SK-N-SH (cell line): ENCODE measurements around the gene TM2D1. TPM values are rescaled to one million over a fixed set of nuclear protein-coding genes. Genes with fewer than 3 reads are reported as not detected.

Experiments
- CTCF ChIA-PET: fragments of 300-600, 350-600 bp; formaldehyde crosslinking; extraction: SDS; loops from one replicate; lab custom pipeline; 2021; lab: Yijun Ruan, JAX
- POLR2A ChIA-PET: fragments of 350-600 bp; sonication (Branson Sonifier 250); formaldehyde crosslinking; extraction: SDS; loops from one replicate; lab custom pipeline; 2020; ENCODE audit warnings: antibody characterized with exemption, inconsistent platforms; lab: Yijun Ruan, JAX
- DNase-seq: peaks from one replicate; pipeline ENCODE4 v3.0.0; 2012
- H2AFZ ChIP-seq: fragments of 200-600 bp; sonication (generic); 2 replicates; pipeline ENCODE4 v1.8.1; 2016; ENCODE audit warnings: antibody characterized with exemption, mild to moderate bottlenecking, low read depth
- H3F3A ChIP-seq: fragments of 200-600 bp; sonication (generic); replicated peaks from 2 replicates; pipeline ENCODE3; 2016; ENCODE audit warnings: antibody characterized with exemption, mild to moderate bottlenecking; ENCODE audit not compliant: insufficient read depth
- H3K27ac ChIP-seq, 2 experiments: fragments of 200-500 bp in 1 of 2; fragments of 200-600 bp in 1 of 2; sonication (Bioruptor generic) in 1 of 2; sonication (generic), shearing (Covaris generic) in 1 of 2; 2 replicates each; pipeline versions ENCODE4 v1.5.1 to v1.6.1; 2014 to 2016; ENCODE audit warnings: low read depth in 2 of 2, inconsistent platforms in 1 of 2, low read length in 1 of 2, mild to moderate bottlenecking in 1 of 2, mixed read lengths in 1 of 2
- H3K27me3 ChIP-seq: fragments of 200-600 bp; sonication (generic), shearing (Covaris generic); 2 replicates; pipeline ENCODE4 v1.6.1; 2016; ENCODE audit warnings: mixed run types; ENCODE audit not compliant: insufficient read depth
- H3K36me3 ChIP-seq, 2 experiments: fragments of 200-500 bp in 1 of 2; fragments of 200-600 bp in 1 of 2; sonication (Bioruptor generic) in 1 of 2; sonication (generic) in 1 of 2; replicated peaks in 1 of 2; 2 replicates each; pipeline versions ENCODE3 to v1.5.1; 2014 to 2016; ENCODE audit warnings: low read length in 1 of 2, mild to moderate bottlenecking in 1 of 2; ENCODE audit not compliant: insufficient read depth in 2 of 2, control insufficient read depth in 1 of 2
- H3K4me1 ChIP-seq, 2 experiments: fragments of 200-500 bp in 1 of 2; fragments of 200-600 bp in 1 of 2; sonication (Bioruptor generic) in 1 of 2; sonication (generic), shearing (Covaris generic) in 1 of 2; 2 replicates each; pipeline versions ENCODE4 v1.5.1 to v1.6.1; 2014 to 2016; ENCODE audit warnings: low read depth in 1 of 2, low read length in 1 of 2, mixed run types in 1 of 2; ENCODE audit not compliant: insufficient read depth in 2 of 2, control insufficient read depth in 1 of 2
- H3K4me2 ChIP-seq: fragments of 200-600 bp; sonication (generic), shearing (Covaris generic); 2 replicates; pipeline ENCODE4 v1.6.1; 2017; ENCODE audit warnings: mixed run types
- H3K4me3 ChIP-seq, 2 experiments: fragments of 200-500 bp in 1 of 2; fragments of 200-600 bp in 1 of 2; sonication (Bioruptor generic) in 1 of 2; sonication (generic), shearing (Covaris generic) in 1 of 2; 2 replicates each; pipeline versions ENCODE4 v1.5.1 to v1.8.1; 2014 to 2016; ENCODE audit warnings: low read depth in 2 of 2, inconsistent platforms in 1 of 2, low read length in 1 of 2, mild to moderate bottlenecking in 1 of 2, mixed read lengths in 1 of 2, moderate library complexity in 1 of 2
- H3K79me2 ChIP-seq: fragments of 200-600 bp; sonication (generic); 2 replicates; pipeline ENCODE4 v1.8.1; 2017; ENCODE audit warnings: mild to moderate bottlenecking; ENCODE audit not compliant: insufficient read depth
- H3K9ac ChIP-seq: fragments of 200-600 bp; sonication (generic); 2 replicates; pipeline ENCODE4 v1.6.1; 2017; ENCODE audit warnings: mixed run types
- H3K9me2 ChIP-seq: fragments of 200-600 bp; sonication (generic); 2 replicates; pipeline ENCODE4 v1.6.1; 2017; ENCODE audit warnings: mixed run types
- H3K9me3 ChIP-seq: fragments of 200-600 bp; sonication (generic); 2 replicates; pipeline ENCODE4 v1.6.1; 2017; ENCODE audit warnings: mixed run types, mild to moderate bottlenecking, moderate library complexity
- H4K20me1 ChIP-seq: fragments of 200-600 bp; sonication (generic); 2 replicates; pipeline ENCODE4 v1.6.1; 2017; ENCODE audit warnings: mild to moderate bottlenecking, mixed run types; ENCODE audit not compliant: insufficient read depth
- CHD2 ChIP-seq: fragments of 150-350 bp; IDR thresholded peaks from 2 replicates; pipeline ENCODE4 v1.6.1; 2018; ENCODE audit warnings: low read length; ENCODE audit not compliant: partially characterized antibody
- FOSL2 ChIP-seq: IDR thresholded peaks from 2 replicates; pipeline ENCODE4 v1.4.0; 2012; ENCODE audit warnings: low read depth, mild to moderate bottlenecking, moderate library complexity, borderline replicate concordance
- JUND ChIP-seq: IDR thresholded peaks from 2 replicates; pipeline ENCODE4 v1.4.0; 2012
- MEF2A ChIP-seq: IDR thresholded peaks from 2 replicates; pipeline ENCODE4 v1.4.0; 2012; ENCODE audit warnings: low read depth, borderline replicate concordance
- NFIC ChIP-seq: IDR thresholded peaks from 2 replicates; pipeline ENCODE4 v1.4.0; 2012; ENCODE audit warnings: borderline replicate concordance
- NRF1 ChIP-seq: IDR thresholded peaks from 2 replicates; pipeline ENCODE4 v1.6.1; 2012; ENCODE audit warnings: low read depth, mild to moderate bottlenecking, low read length
- RCOR1 ChIP-seq: fragments of 150-350 bp; IDR thresholded peaks from 2 replicates; pipeline ENCODE4 v1.6.1; 2017; ENCODE audit warnings: antibody characterized with exemption, low read length
- SMC3 ChIP-seq: IDR thresholded peaks from 2 replicates; pipeline ENCODE4 v1.6.1; 2012; ENCODE audit warnings: low read depth, low read length, improper control_type of control experiment
- TEAD4 ChIP-seq: IDR thresholded peaks from 2 replicates; pipeline ENCODE4 v1.4.0; 2012; ENCODE audit warnings: mild to moderate bottlenecking, borderline replicate concordance; ENCODE audit not compliant: insufficient read depth
- WGBS: methylation state at CpG from one replicate; pipeline ENCODE4 v1.1.6; 2017; ENCODE audit warnings: low lambda C conversion rate; 5-methylcytosine and 5-hydroxymethylcytosine counted together
- polyA plus RNA-seq, 3 experiments: library from polyadenylated mRNA; depleted of rRNA; stranded (reverse); fragments of >200 nt; gene quantifications; 2 replicates each; pipeline ENCODE4 v1.2.3, GENCODE V29; 2012
- TF ChIP-seq, protein P1 (sequence below): fragments of 150-350 bp; IDR thresholded peaks from 2 replicates; pipeline ENCODE4 v1.6.1; 2016; ENCODE audit warnings: mild to moderate bottlenecking, low read depth, low read length
- TF ChIP-seq, protein P2 (sequence below): fragments of 200-600 bp; sonication (generic); IDR thresholded peaks from 2 replicates; pipeline ENCODE4 v1.6.1; 2017; ENCODE audit warnings: antibody characterized with exemption, mild to moderate bottlenecking, moderate library complexity
- TF ChIP-seq, protein P3 (sequence below): IDR thresholded peaks from 2 replicates; pipeline ENCODE4 v1.4.0; 2012; ENCODE audit warnings: low read depth, borderline replicate concordance
- TF ChIP-seq, protein P4 (sequence below): fragments of 150-350 bp; IDR thresholded peaks from 2 replicates; pipeline ENCODE4 v1.6.1; 2017; ENCODE audit warnings: antibody characterized with exemption, low read length, low read depth, borderline replicate concordance
- TF ChIP-seq, protein P5 (sequence below): IDR thresholded peaks from 2 replicates; pipeline ENCODE4 v1.6.1; 2012; ENCODE audit warnings: mild to moderate bottlenecking, low read depth, low read length, moderate library complexity
- TF ChIP-seq, protein P6 (sequence below): IDR thresholded peaks from 2 replicates; pipeline ENCODE4 v1.4.0; 2012; ENCODE audit warnings: low read depth, borderline replicate concordance

TM2D1 gene
- polyA plus RNA-seq, 1 of the 3 experiments (the other 2 are of a cell fraction): 58.6 TPM

DNA sequence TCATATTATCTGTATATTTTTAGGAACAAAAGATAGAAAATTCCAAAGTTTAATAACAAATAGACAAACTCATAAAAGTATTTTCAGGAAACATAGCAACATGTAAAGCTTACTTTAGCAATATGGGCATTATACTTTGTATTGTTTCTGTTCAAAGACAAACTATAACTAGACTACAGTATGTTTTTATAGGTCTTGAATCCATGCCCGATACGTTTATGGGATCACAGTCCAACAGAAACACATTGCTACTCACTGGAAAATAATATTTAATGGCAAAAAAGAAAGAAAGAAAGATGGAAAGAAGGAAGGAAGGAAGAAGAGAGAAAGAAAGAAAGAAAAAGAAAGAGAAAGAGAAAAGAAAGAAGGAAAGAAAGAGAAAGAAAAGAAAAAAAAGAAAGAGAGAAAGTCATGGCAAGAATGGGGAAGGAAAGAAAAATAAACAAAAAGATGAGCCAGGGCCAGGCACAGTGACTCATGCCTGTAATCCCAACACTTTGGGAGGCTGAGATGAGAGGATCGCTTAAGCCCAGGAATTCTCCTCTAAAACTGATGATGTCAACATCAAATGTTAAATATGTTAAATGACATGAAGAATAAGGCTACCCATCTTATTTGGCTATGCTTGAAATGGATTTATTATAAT, 32.7 kb downstream of the TM2D1 start:
- Histone ChIP-seq H3K27ac (peak overlapping the region in 1 of 2 experiments; percentile 66; a peak in 2 of 4 replicates), H3K4me3 (no peak overlapping the region), H3K9me2 (no peaks in the 10 kb centered on the region), H3K9me3 (no peaks in the 10 kb centered on the region), H3K9ac (no peak overlapping the region), H4K20me1 (0 out of 2 replicates have a peak, but pooled peaks cover 3% of the 10 kb centered on the region), H3K36me3 (peaks cover 8 to 32% of the 10 kb centered on the region in 2 experiments), H3K4me2 (no peak overlapping the region; the same call in 1 of the 2 replicates), H3K79me2 (no peaks in the 10 kb centered on the region), H3K4me1 (peaks cover 0 to 8% of the 10 kb centered on the region in 2 experiments; a peak in 1 of 4 replicates), H3K27me3 (no peaks in the 10 kb centered on the region), H3F3A (peaks cover 27% of the 10 kb centered on the region), H2AFZ (no peak overlapping the region)
- ChIA-PET POLR2A (no interaction called here), CTCF (no interaction called here)
- DNase-seq: no peak
- TF ChIP-seq FOSL2 (peak; percentile 43; the same call in 1 of the 2 replicates), JUND (peak; percentile 20; the same call in 1 of the 2 replicates)
- TF ChIP-seq, protein P1, sequence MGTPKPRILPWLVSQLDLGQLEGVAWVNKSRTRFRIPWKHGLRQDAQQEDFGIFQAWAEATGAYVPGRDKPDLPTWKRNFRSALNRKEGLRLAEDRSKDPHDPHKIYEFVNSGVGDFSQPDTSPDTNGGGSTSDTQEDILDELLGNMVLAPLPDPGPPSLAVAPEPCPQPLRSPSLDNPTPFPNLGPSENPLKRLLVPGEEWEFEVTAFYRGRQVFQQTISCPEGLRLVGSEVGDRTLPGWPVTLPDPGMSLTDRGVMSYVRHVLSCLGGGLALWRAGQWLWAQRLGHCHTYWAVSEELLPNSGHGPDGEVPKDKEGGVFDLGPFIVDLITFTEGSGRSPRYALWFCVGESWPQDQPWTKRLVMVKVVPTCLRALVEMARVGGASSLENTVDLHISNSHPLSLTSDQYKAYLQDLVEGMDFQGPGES: no peak
- 72% methylated on average over 3 of the region's 3 CpGs for WGBS

DNA sequence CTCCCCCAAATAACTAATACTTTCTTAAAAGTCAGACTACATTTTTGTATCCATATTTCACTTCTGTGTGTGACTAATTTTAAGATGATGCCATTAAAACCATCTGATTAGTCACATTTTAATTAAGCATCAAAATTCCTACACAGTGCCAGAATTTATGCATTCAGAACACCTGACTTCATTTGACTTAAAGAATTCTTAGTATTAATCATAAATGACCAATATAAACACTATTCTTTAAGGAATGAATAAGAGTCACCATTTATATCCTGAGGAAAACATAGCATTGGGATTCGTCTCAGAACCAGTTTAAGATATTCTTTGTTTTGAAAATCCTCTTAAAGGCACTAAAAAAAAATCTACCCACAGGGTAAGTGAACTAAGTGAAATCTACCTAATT, 37.0 kb downstream of the TM2D1 start:
- no peak for DNase-seq
- TF ChIP-seq NFIC (no peak), MEF2A (no peak), SMC3 (no peak), FOSL2 (no peak), TEAD4 (no peak), CHD2 (no peak), NRF1 (no peak), RCOR1 (no peak)
- TF ChIP-seq, protein P2, sequence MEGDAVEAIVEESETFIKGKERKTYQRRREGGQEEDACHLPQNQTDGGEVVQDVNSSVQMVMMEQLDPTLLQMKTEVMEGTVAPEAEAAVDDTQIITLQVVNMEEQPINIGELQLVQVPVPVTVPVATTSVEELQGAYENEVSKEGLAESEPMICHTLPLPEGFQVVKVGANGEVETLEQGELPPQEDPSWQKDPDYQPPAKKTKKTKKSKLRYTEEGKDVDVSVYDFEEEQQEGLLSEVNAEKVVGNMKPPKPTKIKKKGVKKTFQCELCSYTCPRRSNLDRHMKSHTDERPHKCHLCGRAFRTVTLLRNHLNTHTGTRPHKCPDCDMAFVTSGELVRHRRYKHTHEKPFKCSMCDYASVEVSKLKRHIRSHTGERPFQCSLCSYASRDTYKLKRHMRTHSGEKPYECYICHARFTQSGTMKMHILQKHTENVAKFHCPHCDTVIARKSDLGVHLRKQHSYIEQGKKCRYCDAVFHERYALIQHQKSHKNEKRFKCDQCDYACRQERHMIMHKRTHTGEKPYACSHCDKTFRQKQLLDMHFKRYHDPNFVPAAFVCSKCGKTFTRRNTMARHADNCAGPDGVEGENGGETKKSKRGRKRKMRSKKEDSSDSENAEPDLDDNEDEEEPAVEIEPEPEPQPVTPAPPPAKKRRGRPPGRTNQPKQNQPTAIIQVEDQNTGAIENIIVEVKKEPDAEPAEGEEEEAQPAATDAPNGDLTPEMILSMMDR: no peak
- TF ChIP-seq, protein P3, sequence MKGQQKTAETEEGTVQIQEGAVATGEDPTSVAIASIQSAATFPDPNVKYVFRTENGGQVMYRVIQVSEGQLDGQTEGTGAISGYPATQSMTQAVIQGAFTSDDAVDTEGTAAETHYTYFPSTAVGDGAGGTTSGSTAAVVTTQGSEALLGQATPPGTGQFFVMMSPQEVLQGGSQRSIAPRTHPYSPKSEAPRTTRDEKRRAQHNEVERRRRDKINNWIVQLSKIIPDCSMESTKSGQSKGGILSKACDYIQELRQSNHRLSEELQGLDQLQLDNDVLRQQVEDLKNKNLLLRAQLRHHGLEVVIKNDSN: no peak
- TF ChIP-seq, protein P4, sequence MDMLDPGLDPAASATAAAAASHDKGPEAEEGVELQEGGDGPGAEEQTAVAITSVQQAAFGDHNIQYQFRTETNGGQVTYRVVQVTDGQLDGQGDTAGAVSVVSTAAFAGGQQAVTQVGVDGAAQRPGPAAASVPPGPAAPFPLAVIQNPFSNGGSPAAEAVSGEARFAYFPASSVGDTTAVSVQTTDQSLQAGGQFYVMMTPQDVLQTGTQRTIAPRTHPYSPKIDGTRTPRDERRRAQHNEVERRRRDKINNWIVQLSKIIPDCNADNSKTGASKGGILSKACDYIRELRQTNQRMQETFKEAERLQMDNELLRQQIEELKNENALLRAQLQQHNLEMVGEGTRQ: no peak
- TF ChIP-seq, protein P5, sequence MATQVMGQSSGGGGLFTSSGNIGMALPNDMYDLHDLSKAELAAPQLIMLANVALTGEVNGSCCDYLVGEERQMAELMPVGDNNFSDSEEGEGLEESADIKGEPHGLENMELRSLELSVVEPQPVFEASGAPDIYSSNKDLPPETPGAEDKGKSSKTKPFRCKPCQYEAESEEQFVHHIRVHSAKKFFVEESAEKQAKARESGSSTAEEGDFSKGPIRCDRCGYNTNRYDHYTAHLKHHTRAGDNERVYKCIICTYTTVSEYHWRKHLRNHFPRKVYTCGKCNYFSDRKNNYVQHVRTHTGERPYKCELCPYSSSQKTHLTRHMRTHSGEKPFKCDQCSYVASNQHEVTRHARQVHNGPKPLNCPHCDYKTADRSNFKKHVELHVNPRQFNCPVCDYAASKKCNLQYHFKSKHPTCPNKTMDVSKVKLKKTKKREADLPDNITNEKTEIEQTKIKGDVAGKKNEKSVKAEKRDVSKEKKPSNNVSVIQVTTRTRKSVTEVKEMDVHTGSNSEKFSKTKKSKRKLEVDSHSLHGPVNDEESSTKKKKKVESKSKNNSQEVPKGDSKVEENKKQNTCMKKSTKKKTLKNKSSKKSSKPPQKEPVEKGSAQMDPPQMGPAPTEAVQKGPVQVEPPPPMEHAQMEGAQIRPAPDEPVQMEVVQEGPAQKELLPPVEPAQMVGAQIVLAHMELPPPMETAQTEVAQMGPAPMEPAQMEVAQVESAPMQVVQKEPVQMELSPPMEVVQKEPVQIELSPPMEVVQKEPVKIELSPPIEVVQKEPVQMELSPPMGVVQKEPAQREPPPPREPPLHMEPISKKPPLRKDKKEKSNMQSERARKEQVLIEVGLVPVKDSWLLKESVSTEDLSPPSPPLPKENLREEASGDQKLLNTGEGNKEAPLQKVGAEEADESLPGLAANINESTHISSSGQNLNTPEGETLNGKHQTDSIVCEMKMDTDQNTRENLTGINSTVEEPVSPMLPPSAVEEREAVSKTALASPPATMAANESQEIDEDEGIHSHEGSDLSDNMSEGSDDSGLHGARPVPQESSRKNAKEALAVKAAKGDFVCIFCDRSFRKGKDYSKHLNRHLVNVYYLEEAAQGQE: no peak
- TF ChIP-seq, protein P6, sequence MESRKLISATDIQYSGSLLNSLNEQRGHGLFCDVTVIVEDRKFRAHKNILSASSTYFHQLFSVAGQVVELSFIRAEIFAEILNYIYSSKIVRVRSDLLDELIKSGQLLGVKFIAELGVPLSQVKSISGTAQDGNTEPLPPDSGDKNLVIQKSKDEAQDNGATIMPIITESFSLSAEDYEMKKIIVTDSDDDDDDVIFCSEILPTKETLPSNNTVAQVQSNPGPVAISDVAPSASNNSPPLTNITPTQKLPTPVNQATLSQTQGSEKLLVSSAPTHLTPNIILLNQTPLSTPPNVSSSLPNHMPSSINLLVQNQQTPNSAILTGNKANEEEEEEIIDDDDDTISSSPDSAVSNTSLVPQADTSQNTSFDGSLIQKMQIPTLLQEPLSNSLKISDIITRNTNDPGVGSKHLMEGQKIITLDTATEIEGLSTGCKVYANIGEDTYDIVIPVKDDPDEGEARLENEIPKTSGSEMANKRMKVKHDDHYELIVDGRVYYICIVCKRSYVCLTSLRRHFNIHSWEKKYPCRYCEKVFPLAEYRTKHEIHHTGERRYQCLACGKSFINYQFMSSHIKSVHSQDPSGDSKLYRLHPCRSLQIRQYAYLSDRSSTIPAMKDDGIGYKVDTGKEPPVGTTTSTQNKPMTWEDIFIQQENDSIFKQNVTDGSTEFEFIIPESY: no peak

More for the DNA sequence above, 37.0 kb downstream of the TM2D1 start:
- Histone ChIP-seq H3K9ac (no peak overlapping the region), H3K4me2 (no peak overlapping the region), H2AFZ (no peak overlapping the region), H3K27me3 (no peaks in the 10 kb centered on the region), H3K9me3 (no peaks in the 10 kb centered on the region), H3K79me2 (no peaks in the 10 kb centered on the region), H4K20me1 (0 out of 2 replicates have a peak, but pooled peaks cover 3% of the 10 kb centered on the region), H3K4me3 (no peak overlapping the region), H3K4me1 (peaks cover 0 to 8% of the 10 kb centered on the region in 2 experiments; a peak in 1 of 4 replicates), H3F3A (peaks cover 20% of the 10 kb centered on the region), H3K36me3 (peaks cover 17 to 39% of the 10 kb centered on the region in 2 experiments), H3K27ac (peak overlapping the region in 1 of 2 experiments; percentile 14; a peak in 1 of 4 replicates), H3K9me2 (no peaks in the 10 kb centered on the region)
- WGBS: 59% methylated on average over 1 of the region's 1 CpG
- ChIA-PET CTCF (no interaction called here), POLR2A (no interaction called here)
